PFSK-1 (cell line): ENCODE data around the gene EFEMP1.

ENCODE experiments used
- FOXP2 ChIP-seq: optimal IDR thresholded peaks from 2 replicates; pipeline ENCODE3; 2011; ENCODE audit warnings: borderline replicate concordance, control low read depth, inconsistent platforms; ENCODE audit not compliant: insufficient read depth; ENCODE audit errors: extremely low read length, extremely low read depth
- POLR2AphosphoS5 ChIP-seq: IDR thresholded peaks from 2 replicates; pipeline ENCODE4 v1.6.1; 2012; ENCODE audit warnings: low read depth, mild to moderate bottlenecking, control low read depth, low read length, moderate library complexity
- SIN3A ChIP-seq: IDR thresholded peaks from 2 replicates; pipeline ENCODE4 v1.6.1; 2012; ENCODE audit warnings: mild to moderate bottlenecking, low read length, moderate library complexity, borderline replicate concordance; ENCODE audit not compliant: insufficient read depth
- TAF1 ChIP-seq: IDR thresholded peaks from 2 replicates; pipeline ENCODE4 v1.6.1; 2012; ENCODE audit warnings: low read length, control low read depth, borderline replicate concordance; ENCODE audit not compliant: insufficient read depth
- TF ChIP-seq, protein P1 (sequence below), 2 experiments: IDR thresholded peaks; 2 replicates each; pipeline versions ENCODE4 v1.6.1 to v1.8.0; 2011 to 2012; ENCODE audit warnings: low read depth in 2 of 2, low read length in 2 of 2, control low read depth in 1 of 2, inconsistent platforms in 1 of 2, mild to moderate bottlenecking in 1 of 2, moderate library complexity in 1 of 2; ENCODE audit not compliant: insufficient read depth in 1 of 2

- TF ChIP-seq, protein P1, sequence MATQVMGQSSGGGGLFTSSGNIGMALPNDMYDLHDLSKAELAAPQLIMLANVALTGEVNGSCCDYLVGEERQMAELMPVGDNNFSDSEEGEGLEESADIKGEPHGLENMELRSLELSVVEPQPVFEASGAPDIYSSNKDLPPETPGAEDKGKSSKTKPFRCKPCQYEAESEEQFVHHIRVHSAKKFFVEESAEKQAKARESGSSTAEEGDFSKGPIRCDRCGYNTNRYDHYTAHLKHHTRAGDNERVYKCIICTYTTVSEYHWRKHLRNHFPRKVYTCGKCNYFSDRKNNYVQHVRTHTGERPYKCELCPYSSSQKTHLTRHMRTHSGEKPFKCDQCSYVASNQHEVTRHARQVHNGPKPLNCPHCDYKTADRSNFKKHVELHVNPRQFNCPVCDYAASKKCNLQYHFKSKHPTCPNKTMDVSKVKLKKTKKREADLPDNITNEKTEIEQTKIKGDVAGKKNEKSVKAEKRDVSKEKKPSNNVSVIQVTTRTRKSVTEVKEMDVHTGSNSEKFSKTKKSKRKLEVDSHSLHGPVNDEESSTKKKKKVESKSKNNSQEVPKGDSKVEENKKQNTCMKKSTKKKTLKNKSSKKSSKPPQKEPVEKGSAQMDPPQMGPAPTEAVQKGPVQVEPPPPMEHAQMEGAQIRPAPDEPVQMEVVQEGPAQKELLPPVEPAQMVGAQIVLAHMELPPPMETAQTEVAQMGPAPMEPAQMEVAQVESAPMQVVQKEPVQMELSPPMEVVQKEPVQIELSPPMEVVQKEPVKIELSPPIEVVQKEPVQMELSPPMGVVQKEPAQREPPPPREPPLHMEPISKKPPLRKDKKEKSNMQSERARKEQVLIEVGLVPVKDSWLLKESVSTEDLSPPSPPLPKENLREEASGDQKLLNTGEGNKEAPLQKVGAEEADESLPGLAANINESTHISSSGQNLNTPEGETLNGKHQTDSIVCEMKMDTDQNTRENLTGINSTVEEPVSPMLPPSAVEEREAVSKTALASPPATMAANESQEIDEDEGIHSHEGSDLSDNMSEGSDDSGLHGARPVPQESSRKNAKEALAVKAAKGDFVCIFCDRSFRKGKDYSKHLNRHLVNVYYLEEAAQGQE (IDR thresholded peaks at IDR 0.05; ENCODE audit: insufficient read depth in 1 of 2, low read depth in 2 of 2, low read length in 2 of 2): no peak
- TF ChIP-seq TAF1 (no peak), POLR2AphosphoS5 (no peak), SIN3A (no peak), FOXP2 (no peak)
Measured at GRCh38 chr2:55840460-55840859, 83.1 kb downstream of the EFEMP1 start.
